GM12875 (cell line): ENCODE results near the gene TRIM54.

ENCODE experiments used
- H3K4me3 ChIP-seq: one replicate; pipeline ENCODE4 v1.5.1; 2011; ENCODE audit warnings: low read depth, low read length, control low read depth
- CTCF ChIP-seq: IDR thresholded peaks from 2 replicates; pipeline ENCODE4 v1.5.1; 2011; ENCODE audit warnings: low read depth, mild to moderate bottlenecking, control low read depth, inconsistent platforms, low read length, moderate library complexity, borderline replicate concordance; ENCODE audit not compliant: insufficient read depth

The TRIM54 gene

GRCh38 chr2:27353762-27354596, 71.8 kb downstream of the TRIM54 start:
- TF ChIP-seq CTCF = no peak

DNA sequence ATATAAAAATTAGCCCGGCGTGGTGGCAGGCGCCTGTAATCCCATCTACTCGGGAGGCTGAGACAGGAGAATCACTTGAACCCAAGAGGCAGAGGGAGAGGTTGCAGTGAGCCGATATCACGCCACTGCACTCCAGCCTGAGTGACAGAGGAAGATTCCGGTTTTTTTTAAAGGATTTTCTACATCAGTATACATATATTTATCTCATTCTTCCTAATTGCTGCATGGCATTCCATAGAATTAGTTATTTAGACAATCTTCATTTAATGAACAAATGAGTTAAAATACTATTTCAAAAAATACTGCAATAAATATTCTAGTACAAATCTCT, 72.3 kb downstream of the TRIM54 start:
- TF ChIP-seq CTCF = no peak
- no peak overlapping the region for H3K4me3 ChIP-seq

More at GRCh38 chr2:27353762-27354596, 71.8 kb downstream of the TRIM54 start:
- H3K4me3 ChIP-seq = no peak overlapping the region

DNA sequence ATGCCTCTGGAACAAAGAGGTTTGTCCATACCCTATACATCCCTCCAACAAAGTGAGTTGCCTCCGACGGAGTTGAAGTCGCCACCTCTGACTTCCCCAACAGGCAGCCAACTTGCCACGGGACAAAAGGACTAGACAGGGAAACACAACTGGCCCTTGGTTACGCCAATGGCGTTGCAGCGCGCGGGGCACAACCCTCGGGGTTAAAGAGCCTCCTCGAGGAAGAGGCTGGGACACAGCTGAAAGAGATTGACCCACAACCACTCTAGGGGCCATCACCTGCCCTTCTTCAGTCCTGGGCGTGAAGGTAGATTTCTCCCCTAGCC, 73.8 kb downstream of the TRIM54 start:
- no peak for TF ChIP-seq CTCF
- peak overlapping the region; percentile 67 for H3K4me3 ChIP-seq

DNA sequence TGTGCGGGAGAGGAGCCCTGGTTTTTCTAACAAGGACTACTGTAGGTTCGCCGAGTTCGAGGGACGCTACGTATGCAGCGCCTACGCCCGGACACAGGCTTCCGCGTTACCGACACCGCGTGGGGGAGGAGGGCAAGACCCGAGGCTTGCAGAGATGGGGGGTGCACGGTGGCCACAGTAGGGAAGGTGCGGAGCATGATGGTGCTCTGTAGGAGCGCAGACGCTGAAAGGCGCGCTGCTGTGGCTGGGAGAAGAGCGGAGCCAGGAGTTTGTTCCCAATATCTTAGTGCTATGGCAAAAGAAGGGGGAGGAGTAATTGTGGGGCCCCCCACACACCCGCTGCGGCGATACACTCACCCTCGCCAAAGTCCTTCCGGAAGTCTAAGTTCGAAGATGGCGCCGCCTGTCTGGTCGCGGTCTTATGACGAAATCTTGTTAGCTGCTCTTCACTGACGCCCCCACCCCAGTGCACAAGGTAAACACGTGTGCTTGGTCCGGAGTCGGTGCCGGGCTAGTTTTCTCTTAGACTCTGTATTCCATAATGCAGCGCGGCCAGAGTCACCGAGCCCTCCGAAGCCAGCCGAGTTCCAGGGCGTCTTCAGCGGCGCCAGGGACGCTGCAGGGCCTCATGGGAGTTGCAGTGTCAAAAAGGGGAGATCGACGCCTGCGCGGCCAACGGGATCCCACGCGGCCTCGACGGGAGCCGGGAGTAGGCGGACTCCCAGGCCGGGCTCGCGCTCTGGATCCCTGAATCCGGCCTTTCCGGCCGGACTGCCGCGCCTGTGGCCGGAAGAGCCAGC, 74.4 kb downstream of the TRIM54 start, which contains the start of gene GTF3C2:
Gene GTF3C2 (minus strand): TSS at position 383 of the 800 bp plus-strand sequence. CDS start 13,210 bp downstream, outside the sequence.
- no peak for TF ChIP-seq CTCF
- peak within 1 kb of the TSS; percentile 67 for H3K4me3 ChIP-seq
